SHP77 treated with DMSO at 0.1 percent for 48 hours (cell line): Measurements from ENCODE around the gene DAPL1.
A peak's percentile ranks its signal among the peaks of the same experiment; 100 is the strongest.

ENCODE experiments used
- DNase-seq: peaks from one replicate; lab custom pipeline; 2025; lab: John Stamatoyannopoulos, UW

Gene DAPL1

DNA sequence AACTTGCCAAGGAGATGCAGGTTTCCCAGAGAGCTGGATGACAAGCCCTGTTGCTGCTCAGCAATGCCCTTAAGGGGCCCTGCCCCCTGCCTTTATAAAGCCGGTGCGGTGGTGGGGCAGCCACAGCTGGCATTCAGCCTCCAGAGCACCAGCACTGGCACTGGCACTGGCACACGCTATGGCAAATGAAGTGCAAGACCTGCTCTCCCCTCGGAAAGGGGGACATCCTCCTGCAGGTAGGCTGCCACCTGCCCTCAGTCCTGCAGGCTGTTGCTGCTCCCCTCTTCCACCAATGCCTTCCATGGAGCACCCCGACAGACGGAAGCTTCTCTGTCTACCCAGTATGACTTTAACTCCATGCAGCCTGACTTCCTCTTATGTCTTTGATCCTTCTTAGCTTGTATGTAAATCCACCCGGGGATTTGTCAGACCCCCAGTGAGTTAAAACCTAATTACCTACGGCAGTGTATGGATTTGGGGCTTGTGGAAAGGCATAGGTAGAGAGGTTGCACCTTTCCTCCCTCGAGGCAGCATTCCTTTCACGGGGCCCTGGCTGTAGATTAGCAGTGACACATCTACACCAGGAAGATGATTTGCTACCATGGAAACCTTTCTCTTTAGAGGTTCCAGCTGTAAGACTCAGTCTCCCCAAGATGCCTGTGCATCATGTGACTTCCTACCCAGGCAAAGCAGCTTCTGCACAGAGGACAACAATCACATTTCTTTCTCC is at the start of gene DAPL1:
DAPL1 (plus strand) TSS at position 123 of the 730 bp plus-strand sequence; CDS start at position 179, 56 bp downstream.
- no peak for DNase-seq

DNA sequence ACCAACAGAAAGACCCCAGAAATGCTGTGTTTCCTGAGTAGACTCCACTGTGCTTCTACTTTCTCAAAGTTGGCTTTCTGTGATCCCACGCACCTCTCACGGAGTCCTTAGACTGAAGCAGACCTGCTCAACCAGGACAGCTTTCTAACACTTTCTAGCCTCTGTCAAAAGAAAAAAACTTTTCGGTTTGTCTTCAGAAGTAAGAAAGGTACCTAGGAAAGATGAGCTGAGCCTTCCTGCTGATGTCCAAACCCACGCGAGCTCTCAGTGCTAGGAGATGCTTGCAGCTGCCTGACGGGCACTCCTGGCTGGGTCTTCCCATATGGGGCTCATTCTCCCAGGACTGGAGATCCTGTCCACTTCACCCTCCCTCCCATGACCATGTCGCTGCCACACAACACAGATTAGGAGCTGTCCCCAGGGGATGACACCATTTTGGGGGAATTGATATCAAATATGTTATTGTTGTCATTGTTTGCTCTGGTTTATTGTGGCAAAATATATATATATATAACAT is 49.2 kb upstream of the DAPL1 start:
- DNase-seq: no peak

GRCh38 chr2:158746488-158746887 is 48.6 kb upstream of the DAPL1 start:
- DNase-seq: no peak

DNA sequence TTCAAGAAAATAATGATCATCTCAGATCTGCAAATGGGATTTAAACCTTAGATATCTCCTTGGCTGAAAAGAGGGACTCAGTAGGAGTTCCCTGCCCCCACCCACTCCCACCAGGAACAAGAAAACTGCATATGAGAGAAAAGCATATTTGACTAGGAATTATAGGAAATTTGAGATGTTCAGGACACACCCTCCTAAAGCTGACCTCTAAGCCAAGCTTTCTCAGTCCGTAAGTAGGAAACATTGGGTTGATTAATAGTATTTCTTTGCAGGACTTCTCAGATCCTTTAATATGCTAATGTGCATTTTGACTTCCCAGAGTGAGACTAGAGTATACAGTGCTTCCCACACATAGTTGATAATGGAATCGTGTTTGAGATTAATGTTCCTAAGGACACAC is 47.8 kb upstream of the DAPL1 start:
- DNase-seq: no peak

DNA sequence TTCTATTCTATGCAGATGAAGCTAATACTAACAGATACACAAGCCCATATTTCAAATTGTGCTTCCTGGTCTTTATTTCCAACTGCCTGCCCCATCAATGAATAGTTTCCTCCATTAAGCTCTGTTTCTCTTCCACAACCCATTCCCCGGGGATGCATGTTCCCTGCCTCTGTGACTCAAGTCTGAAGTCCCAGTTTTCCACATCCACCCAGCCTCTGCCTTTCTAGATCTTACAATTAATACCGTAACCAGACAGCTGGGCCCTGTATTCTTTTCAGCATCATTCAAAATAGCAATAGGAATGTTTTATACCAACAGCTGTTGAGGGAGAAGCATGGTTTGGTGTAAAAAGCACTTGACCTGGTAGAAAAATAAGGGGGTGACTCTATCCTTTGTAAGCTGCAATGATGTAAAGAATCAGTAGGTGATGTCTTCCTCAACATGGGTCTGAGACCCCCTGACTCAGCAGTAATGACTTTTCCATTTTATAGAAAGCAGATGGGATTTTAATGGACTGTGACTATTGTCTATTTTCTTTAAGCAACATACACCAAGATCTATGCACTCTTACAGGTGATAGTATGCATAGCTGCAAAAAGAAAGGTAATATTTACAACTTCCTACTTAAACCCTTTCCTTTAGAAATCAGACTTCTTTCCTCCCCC is 46.1 kb upstream of the DAPL1 start:
- no peak for DNase-seq

- DNase-seq: no peak
These were observed 44.5 kb upstream of the DAPL1 start for GRCh38 chr2:158750458-158751125.

DNA sequence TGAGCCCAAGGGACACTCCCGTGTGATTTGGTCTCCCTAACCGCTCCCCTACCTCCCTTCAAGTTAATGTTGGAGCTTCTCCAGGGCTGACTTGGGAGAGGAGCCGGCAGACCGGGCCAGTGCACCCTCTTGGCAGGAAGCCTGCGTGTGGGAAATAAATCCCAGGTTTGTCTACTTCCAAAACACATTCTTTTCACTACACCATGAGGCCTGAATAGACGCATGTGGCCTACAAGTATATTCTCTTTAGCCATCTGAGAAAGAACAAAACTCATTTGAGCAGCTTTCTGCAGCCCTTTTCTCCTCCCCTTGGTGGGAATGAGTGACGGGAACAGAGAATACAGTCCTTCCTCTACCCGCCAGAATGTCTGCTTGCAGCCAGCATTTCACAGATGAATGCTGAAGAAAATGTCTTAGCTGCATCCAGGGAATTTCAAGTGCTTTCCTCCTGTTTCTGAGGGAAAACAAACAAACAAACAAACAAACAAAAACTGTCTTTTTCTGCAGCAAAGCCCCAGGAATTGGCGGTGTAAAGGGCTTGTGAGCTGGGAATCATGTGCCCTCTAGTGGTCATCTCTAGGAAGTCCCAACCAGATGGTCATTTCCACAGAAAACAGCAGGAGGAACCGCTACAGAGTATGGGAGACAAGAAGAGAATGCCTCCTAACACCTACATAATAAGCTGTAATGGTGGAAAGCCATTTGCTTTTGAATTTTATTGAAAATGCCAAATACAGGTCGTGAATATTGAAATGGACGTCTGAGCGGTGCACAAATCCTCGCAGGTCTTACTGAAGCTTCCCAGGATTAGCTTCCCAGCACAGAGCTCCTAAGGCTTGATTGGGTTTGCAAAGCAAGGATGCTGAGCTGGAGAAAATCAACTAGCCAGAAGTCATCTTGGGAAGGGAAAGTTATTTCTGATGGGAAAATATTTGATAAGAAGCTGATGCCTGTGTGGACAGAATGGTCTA is 41.2 kb upstream of the DAPL1 start:
- DNase-seq: peak; percentile 11

GRCh38 chr2:158755310-158756087 is 39.6 kb upstream of the DAPL1 start:
- DNase-seq: no peak

- DNase-seq: no peak
These were observed 38.8 kb upstream of the DAPL1 start for GRCh38 chr2:158756331-158756730.

DNA sequence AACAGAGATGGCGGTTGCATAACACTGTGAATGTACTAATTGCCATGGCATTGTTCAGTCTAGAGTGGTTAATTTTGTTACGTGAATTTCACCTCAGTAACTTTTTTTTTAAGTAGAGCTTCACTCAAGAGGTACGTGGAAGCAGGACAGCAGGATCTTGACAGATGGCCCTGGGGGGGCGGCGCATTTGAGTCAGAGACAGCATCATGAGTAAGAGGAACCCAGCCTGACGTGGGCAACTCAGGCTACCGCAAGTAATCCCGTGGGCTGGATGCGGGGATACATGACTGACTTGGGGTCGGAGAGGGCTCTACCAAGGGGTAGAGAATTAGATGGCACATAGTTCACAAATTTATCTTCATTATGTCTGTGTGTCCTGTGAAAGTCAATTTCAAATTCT is 38.1 kb upstream of the DAPL1 start:
- no peak for DNase-seq

DNA sequence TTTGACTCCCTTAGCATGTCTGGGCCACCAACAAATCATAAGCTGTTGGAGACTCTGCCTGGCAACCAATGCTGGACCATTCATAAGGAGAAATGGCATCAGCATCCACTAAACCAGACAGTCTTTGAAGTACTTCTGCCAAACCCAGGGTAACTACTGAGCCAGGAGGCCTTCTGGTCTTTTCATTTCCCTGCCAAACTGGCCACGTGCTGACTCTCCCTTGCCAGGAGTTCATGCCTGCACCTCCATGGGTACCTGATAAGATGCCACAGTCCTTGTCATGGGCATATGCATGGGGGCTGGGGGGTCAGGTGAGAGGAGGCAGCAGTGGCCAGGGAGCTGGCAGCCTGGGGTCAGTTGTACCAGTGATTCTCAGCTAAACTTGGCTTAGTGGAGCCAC is 34.2 kb upstream of the DAPL1 start:
- DNase-seq: no peak

- no peak for DNase-seq
These were observed 33.5 kb upstream of the DAPL1 start for GRCh38 chr2:158761621-158762020.

GRCh38 chr2:158762336-158762735 is 32.8 kb upstream of the DAPL1 start:
- DNase-seq: no peak

GRCh38 chr2:158766524-158766923 is 28.6 kb upstream of the DAPL1 start:
- no peak for DNase-seq

GRCh38 chr2:158772306-158773078 is 22.6 kb upstream of the DAPL1 start:
- DNase-seq: no peak

DNA sequence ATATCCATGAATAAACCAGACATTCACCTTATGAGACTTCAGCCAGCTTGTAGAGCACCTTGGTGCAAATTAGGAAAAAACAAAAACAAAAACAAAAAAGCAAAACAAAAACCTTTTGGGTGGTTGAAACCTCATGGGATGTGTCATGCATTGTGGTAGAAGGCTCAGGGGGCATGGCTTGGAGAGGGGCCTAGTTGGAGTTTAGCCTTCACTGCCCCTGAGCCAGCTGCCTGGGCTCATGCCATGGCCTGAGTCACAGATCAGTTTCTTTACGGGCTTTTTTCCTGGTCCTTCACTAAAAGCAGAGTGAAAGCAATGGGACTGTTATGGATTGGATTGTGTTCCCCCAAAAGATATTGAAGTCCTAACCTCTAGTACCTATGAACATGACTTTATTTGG is 22.0 kb upstream of the DAPL1 start:
- DNase-seq: no peak

DNA sequence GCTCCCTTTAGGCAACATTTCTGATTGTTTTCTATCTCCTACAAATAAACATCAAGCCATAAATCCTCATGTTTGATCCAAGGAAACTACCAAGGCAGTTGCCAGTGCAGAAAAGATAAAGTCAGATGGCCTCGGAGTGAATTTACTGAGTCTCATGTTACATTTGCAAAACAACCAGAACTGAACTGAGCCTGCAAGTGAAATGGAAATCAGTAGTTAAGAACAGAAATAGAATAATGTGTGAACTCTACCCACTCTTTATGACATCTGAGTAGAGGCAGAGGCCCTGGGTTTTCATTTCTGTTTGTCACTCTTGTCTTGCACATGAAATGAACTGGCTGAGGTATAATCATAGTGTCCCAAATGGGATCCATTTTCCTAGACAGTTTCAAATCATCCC is 20.4 kb upstream of the DAPL1 start:
- DNase-seq: no peak

DNA sequence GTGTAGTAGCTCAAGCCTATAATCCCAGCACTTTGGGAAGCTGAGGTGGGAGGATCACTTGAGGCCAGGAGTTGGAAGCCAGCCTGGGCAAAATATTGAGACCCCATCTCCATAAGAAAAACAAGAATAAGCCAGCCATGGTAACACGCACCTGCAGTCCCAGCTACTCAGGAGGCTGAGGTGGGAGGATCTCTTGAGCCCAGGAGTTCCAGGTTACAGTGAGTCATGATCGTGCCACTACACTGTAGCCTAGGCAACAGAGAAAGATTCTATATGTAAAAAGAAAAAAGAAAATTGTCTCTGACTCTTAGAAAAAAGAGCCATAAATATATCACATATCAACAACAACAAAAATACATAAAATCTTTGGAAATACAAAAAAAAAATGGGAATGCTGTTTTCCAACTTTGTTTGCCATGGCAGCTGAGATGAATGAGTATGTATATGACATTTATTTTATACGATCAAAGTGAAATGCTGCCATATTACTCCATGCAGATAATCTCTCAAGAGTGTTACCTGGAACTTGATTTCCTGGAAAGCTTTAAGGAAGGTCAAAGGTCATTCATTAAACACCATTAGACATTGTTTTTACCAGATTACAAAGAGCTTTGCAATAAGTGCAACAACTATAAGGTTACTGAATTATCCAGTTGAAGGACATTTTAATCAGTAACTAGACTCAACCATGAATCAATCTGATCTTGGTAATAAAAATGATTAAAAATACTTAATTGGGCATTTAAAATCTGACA is 19.7 kb upstream of the DAPL1 start:
- no peak for DNase-seq

- DNase-seq: no peak
These were observed 18.9 kb upstream of the DAPL1 start for GRCh38 chr2:158776231-158776630.
